Astrocyte of the spinal cord (primary cell): ENCODE results near the gene SF3A1.
A peak's percentile ranks its signal among the peaks of the same experiment; 100 is the strongest.

ENCODE experiments used
- DNase-seq: peaks from one replicate; pipeline ENCODE4 v3.0.0; 2011; ENCODE audit warnings: low read depth, low spot score
- H3K4me3 ChIP-seq: 2 replicates; pipeline ENCODE4 v1.5.1; 2011; ENCODE audit warnings: low read depth, mild to moderate bottlenecking, low read length, moderate library complexity
- CTCF ChIP-seq: IDR thresholded peaks from 2 replicates; pipeline ENCODE4 v1.5.1; 2012; ENCODE audit warnings: low read depth, mild to moderate bottlenecking, low read length, inconsistent platforms
- in situ Hi-C: cut with HindIII; loops from 2 replicates; pipeline ENCODE4 v1.10.0; 2017; ENCODE audit warnings: low sequenced_read_pairs

The SF3A1 gene

GRCh38 chr22:30362651-30363281, 6.1 kb upstream of the SF3A1 start:
- TF ChIP-seq CTCF, result no peak
- in situ Hi-C loops, result no loop called here
- DNase-seq, result no peak
- H3K4me3 ChIP-seq, result no peak overlapping the region

GRCh38 chr22:30361916-30362650, 5.4 kb upstream of the SF3A1 start:
- DNase-seq, result no peak
- no peak for TF ChIP-seq CTCF
- in situ Hi-C loops, result no loop called here
- H3K4me3 ChIP-seq, result no peak overlapping the region

GRCh38 chr22:30358541-30358940, 1.8 kb upstream of the SF3A1 start:
- TF ChIP-seq CTCF, result no peak
- in situ Hi-C loops, result no loop called here
- H3K4me3 ChIP-seq, result no peak overlapping the region
- no peak for DNase-seq

- TF ChIP-seq CTCF, result no peak
- H3K4me3 ChIP-seq, result peak overlapping the region; percentile 84
- in situ Hi-C loops, result no loop called here
- DNase-seq, result no peak
Measured at GRCh38 chr22:30357650-30358215, 1.0 kb upstream of the SF3A1 start.

GRCh38 chr22:30357236-30357570, 509 bp upstream of the SF3A1 start:
- H3K4me3 ChIP-seq, result peak overlapping the region; percentile 84
- in situ Hi-C loops, result no loop called here
- no peak for TF ChIP-seq CTCF
- no peak for DNase-seq

- no peak for TF ChIP-seq CTCF
- in situ Hi-C loops, result no loop called here
- no peak overlapping the region for H3K4me3 ChIP-seq
- no peak for DNase-seq
Measured at GRCh38 chr22:30354644-30355043, 2.0 kb downstream of the SF3A1 start.
